Mesenchymal stem cell (in vitro differentiated cells and primary cell): ENCODE data around the gene MGMT.
A peak's percentile ranks its signal among the peaks of the same experiment; 100 is the strongest.

Experiments used
- DNase-seq: peaks from one replicate; pipeline ENCODE4 v3.0.0-alpha.2; 2013
- H2AFZ ChIP-seq: one replicate; pipeline ENCODE4 v1.6.1; 2013; ENCODE audit warnings: low read depth, mild to moderate bottlenecking, control low read depth, inconsistent platforms, low read length, moderate library complexity
- H2AK5ac ChIP-seq: 2 replicates; pipeline ENCODE4 v1.6.1; 2013; ENCODE audit warnings: low read length, moderate library complexity, mild to moderate bottlenecking, inconsistent platforms; ENCODE audit not compliant: severe bottlenecking
- H2BK120ac ChIP-seq: one replicate; pipeline ENCODE4 v1.6.1; 2013; ENCODE audit warnings: low read depth, mild to moderate bottlenecking, inconsistent platforms, low read length, moderate library complexity
- H2BK12ac ChIP-seq, 2 experiments: one replicate each; pipeline ENCODE4 v1.6.1; 2013; ENCODE audit warnings: inconsistent platforms in 2 of 2, low read length in 2 of 2, mild to moderate bottlenecking in 2 of 2, moderate library complexity in 2 of 2, control low read depth in 1 of 2
- H2BK15ac ChIP-seq: one replicate; pipeline ENCODE4 v1.6.1; 2013; ENCODE audit warnings: mild to moderate bottlenecking, low read depth, inconsistent platforms; ENCODE audit not compliant: poor library complexity, severe bottlenecking
- H2BK5ac ChIP-seq: 2 replicates; pipeline ENCODE4 v1.6.1; 2013; ENCODE audit warnings: low read depth, mild to moderate bottlenecking, low read length, control low read depth, inconsistent platforms; ENCODE audit not compliant: poor library complexity, severe bottlenecking
- H3K14ac ChIP-seq, 2 experiments: one replicate each; pipeline ENCODE4 v1.6.1; 2013; ENCODE audit warnings: inconsistent platforms in 2 of 2, low read length in 2 of 2, control low read depth in 1 of 2, mild to moderate bottlenecking in 1 of 2, moderate library complexity in 1 of 2
- H3K18ac ChIP-seq, 2 experiments: one replicate each; pipeline ENCODE4 v1.6.1; 2013; ENCODE audit warnings: inconsistent platforms in 2 of 2, low read length in 2 of 2, control low read depth in 1 of 2, low read depth in 1 of 2, mild to moderate bottlenecking in 1 of 2
- H3K23ac ChIP-seq, 2 experiments: one replicate each; pipeline ENCODE4 v1.6.1; 2013; ENCODE audit warnings: inconsistent platforms in 2 of 2, low read length in 2 of 2, mild to moderate bottlenecking in 2 of 2, moderate library complexity in 2 of 2, control low read depth in 1 of 2
- H3K27ac ChIP-seq: 2 replicates; pipeline ENCODE4 v1.5.1; 2013; ENCODE audit warnings: mild to moderate bottlenecking, moderate library complexity, low read length, control low read depth, inconsistent platforms; ENCODE audit not compliant: poor library complexity, severe bottlenecking
- H3K27me3 ChIP-seq, 2 experiments: 2 replicates each; pipeline versions ENCODE4 v1.6.1 to v1.7.0; 2013; ENCODE audit warnings: low read length in 2 of 2, mild to moderate bottlenecking in 2 of 2, moderate library complexity in 2 of 2, control low read depth in 1 of 2, inconsistent platforms in 1 of 2; ENCODE audit not compliant: control insufficient read depth in 1 of 2, insufficient read depth in 1 of 2
- H3K36me3 ChIP-seq, 2 experiments: 2 replicates each; pipeline versions ENCODE4 v1.6.1 to v1.7.0; 2013; ENCODE audit warnings: low read length in 2 of 2, control low read depth in 1 of 2, inconsistent platforms in 1 of 2, low read depth in 1 of 2, mild to moderate bottlenecking in 1 of 2; ENCODE audit not compliant: insufficient read depth in 2 of 2, control insufficient read depth in 1 of 2
- H3K4ac ChIP-seq, 2 experiments: one replicate each; pipeline ENCODE4 v1.6.1; 2013; ENCODE audit warnings: inconsistent platforms in 2 of 2, low read length in 2 of 2, mild to moderate bottlenecking in 2 of 2, moderate library complexity in 2 of 2, control low read depth in 1 of 2, low read depth in 1 of 2
- H3K4me1 ChIP-seq: 2 replicates; pipeline ENCODE4 v1.6.1; 2013; ENCODE audit warnings: low read depth, low read length, control low read depth; ENCODE audit not compliant: control insufficient read depth, insufficient read depth
- H3K4me2 ChIP-seq: 2 replicates; pipeline ENCODE4 v1.6.1; 2013; ENCODE audit warnings: low read length, mild to moderate bottlenecking, inconsistent platforms; ENCODE audit not compliant: poor library complexity, severe bottlenecking
- H3K4me3 ChIP-seq, 2 experiments: 2 replicates each; pipeline versions ENCODE4 v1.5.1 to v1.7.0; 2013; ENCODE audit warnings: low read length in 2 of 2, mild to moderate bottlenecking in 2 of 2, control low read depth in 1 of 2, low read depth in 1 of 2; ENCODE audit not compliant: insufficient read depth in 1 of 2
- H3K79me1 ChIP-seq: replicated peaks from 2 replicates; pipeline ENCODE4 v1.6.1; 2013; ENCODE audit warnings: mild to moderate bottlenecking, control low read depth, low read length, inconsistent platforms; ENCODE audit not compliant: poor library complexity, severe bottlenecking
- H3K9ac ChIP-seq: 2 replicates; pipeline ENCODE4 v1.7.0; 2013; ENCODE audit warnings: mild to moderate bottlenecking, low read length, moderate library complexity
- H3K9me3 ChIP-seq: 2 replicates; pipeline ENCODE4 v1.7.0; 2013; ENCODE audit warnings: mild to moderate bottlenecking, low read length; ENCODE audit not compliant: control insufficient read depth
- H4K8ac ChIP-seq: one replicate; pipeline ENCODE4 v1.6.1; 2013; ENCODE audit warnings: inconsistent platforms, mild to moderate bottlenecking, low read length, moderate library complexity
- H4K91ac ChIP-seq: one replicate; pipeline ENCODE4 v1.6.1; 2013; ENCODE audit warnings: mild to moderate bottlenecking, low read length, inconsistent platforms
- WGBS: methylation state at CpG from one replicate; pipeline ENCODE4 v1.1.7; 2013; ENCODE audit warnings: mixed read lengths; 5-methylcytosine and 5-hydroxymethylcytosine counted together

Gene MGMT

DNA sequence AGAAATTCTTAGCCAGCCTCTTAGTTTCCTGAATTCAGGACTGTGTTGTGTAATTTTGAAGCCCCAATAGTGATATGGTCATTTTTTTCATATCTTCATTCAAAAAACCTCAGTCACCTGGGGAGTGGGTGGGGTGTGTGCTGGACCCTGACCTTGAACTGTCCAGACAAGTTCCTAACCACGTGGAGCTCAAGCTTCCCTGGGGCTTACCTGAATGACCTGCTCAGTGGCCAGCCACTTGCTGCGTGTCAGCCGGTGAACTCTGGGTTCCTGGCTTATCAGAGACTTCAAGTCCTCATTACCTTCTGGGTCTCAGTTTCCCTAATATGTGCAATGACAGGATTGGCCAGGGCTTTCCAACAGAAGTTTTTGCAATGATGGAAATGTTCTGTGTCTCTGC is 27.1 kb downstream of the MGMT start:
- Histone ChIP-seq H3K4me3 (no peak overlapping the region), H3K79me1 (peaks cover 37% of the 10 kb centered on the region), H2BK5ac (no peak overlapping the region), H3K14ac (no peak overlapping the region), H3K9ac (no peak overlapping the region), H2BK12ac (no peak overlapping the region), H3K27ac (no peak overlapping the region), H3K36me3 (peaks cover 3 to 13% of the 10 kb centered on the region in 2 experiments), H3K4me2 (no peak overlapping the region), H4K8ac (no peak overlapping the region), H2BK15ac (no peak overlapping the region), H3K4ac (no peak overlapping the region), H2BK120ac (no peak overlapping the region), H3K4me1 (peaks cover 2% of the 10 kb centered on the region), H3K23ac (no peak overlapping the region), H2AK5ac (no peak overlapping the region), H3K27me3 (no peaks in the 10 kb centered on the region), H2AFZ (no peak overlapping the region), H3K9me3 (peaks cover 70% of the 10 kb centered on the region), H3K18ac (no peak overlapping the region), H4K91ac (no peak overlapping the region)
- WGBS: 93% methylated on average over 3 of the region's 3 CpGs
- no peak for DNase-seq

DNA sequence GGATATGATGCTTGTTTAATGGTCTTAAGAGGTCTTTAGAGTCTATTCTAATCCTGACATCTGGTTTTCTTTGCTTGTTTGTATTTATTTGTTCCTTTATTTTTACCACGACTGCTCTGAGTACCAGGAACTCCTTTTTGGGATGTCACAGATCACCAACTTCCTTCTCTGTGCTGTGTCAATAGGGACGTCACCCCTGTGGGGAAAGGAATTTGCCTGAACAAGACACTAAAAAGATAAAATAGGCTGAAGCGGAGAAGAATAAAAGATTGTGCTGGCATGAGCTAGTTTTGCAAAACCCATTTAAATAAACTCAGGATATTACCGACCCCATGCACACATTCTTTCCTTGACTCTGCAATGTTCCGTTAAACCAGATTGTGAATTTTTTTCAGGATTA is 27.7 kb downstream of the MGMT start:
- Histone ChIP-seq H2BK120ac (no peak overlapping the region), H2AFZ (no peak overlapping the region)

DNA sequence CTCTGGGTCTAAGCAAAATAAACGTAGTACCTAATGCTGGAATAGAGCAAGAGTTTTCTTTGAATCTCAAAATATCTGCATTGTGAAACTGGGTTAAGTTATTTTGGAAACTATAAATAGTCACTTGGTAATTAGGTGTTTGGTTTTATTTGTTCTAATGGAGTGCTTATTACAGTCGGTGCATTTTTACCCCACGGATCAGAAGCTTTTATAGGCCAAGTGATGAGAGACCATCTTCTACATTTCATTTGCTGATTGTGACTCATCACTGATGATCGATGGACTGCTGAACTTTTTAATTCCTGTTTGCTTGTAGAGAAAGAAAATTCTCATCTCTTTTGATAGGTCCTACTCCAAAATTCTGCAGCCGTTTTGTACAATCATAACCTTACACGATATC is 28.2 kb downstream of the MGMT start:
- Histone ChIP-seq H3K9ac (no peak overlapping the region), H3K27ac (no peak overlapping the region), H3K4me2 (no peak overlapping the region), H4K91ac (no peak overlapping the region), H3K23ac (no peak overlapping the region), H3K4me1 (peaks cover 2% of the 10 kb centered on the region), H3K27me3 (no peaks in the 10 kb centered on the region), H3K79me1 (peaks cover 37% of the 10 kb centered on the region), H3K18ac (no peak overlapping the region), H2AFZ (no peak overlapping the region), H2AK5ac (no peak overlapping the region), H3K9me3 (peaks cover 60% of the 10 kb centered on the region), H2BK15ac (no peak overlapping the region), H2BK120ac (no peak overlapping the region), H3K4me3 (no peak overlapping the region), H3K14ac (no peak overlapping the region), H2BK12ac (no peak overlapping the region), H4K8ac (no peak overlapping the region), H2BK5ac (no peak overlapping the region), H3K36me3 (peaks cover 3 to 13% of the 10 kb centered on the region in 2 experiments), H3K4ac (no peak overlapping the region)
- no peak for DNase-seq
- 82% methylated on average over 6 of the region's 6 CpGs for WGBS

More for the DNA sequence above, 27.7 kb downstream of the MGMT start:
- H3K14ac ChIP-seq: no peak overlapping the region
- peaks cover 35% of the 10 kb centered on the region for H3K79me1 ChIP-seq
- H3K23ac ChIP-seq: no peak overlapping the region
- no peak overlapping the region for H4K91ac ChIP-seq
- H3K9ac ChIP-seq: no peak overlapping the region
- no peak for DNase-seq
- no peak overlapping the region for H2BK12ac ChIP-seq
- H4K8ac ChIP-seq: no peak overlapping the region
- no peak overlapping the region for H2BK15ac ChIP-seq
- peaks cover 65% of the 10 kb centered on the region for H3K9me3 ChIP-seq
- no peak overlapping the region for H2AK5ac ChIP-seq
- no peak overlapping the region for H3K4me2 ChIP-seq
- no peak overlapping the region for H2BK5ac ChIP-seq
- no peak overlapping the region for H3K4ac ChIP-seq
- peaks cover 2% of the 10 kb centered on the region for H3K4me1 ChIP-seq
- peaks cover 3 to 13% of the 10 kb centered on the region in 2 experiments for H3K36me3 ChIP-seq
- 0% methylated on average over 1 of the region's 5 CpGs for WGBS
- no peaks in the 10 kb centered on the region for H3K27me3 ChIP-seq
- H3K4me3 ChIP-seq: no peak overlapping the region
- no peak overlapping the region for H3K18ac ChIP-seq
- no peak overlapping the region for H3K27ac ChIP-seq

DNA sequence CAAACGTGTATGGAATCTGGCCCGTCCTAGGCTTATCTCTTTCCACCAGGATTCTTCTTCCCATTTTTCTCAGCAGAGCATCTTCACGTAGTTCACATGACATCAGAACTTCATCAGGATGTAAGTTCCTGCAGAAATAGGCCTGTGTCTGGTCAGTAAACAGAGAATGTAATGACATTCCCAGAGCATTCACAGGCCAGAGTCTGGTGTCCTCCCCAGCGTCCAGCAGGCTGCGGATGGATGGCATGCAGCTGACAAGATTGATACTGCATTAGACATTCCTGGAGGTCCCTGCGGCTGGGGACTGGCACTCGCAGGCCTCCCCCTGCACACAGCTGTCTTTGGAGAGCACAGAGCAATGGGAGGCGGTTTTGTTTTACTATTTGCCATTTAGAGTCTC is 28.7 kb downstream of the MGMT start:
- Histone ChIP-seq H3K14ac (no peak overlapping the region), H2BK12ac (no peak overlapping the region), H3K27ac (no peak overlapping the region), H3K9me3 (peaks cover 56% of the 10 kb centered on the region), H4K91ac (no peak overlapping the region), H3K18ac (no peak overlapping the region), H2BK5ac (no peak overlapping the region), H3K4me1 (peaks cover 2% of the 10 kb centered on the region), H2AK5ac (no peak overlapping the region), H3K4me2 (no peak overlapping the region), H3K9ac (no peak overlapping the region), H2BK15ac (no peak overlapping the region), H3K4me3 (no peak overlapping the region), H3K27me3 (no peaks in the 10 kb centered on the region), H2AFZ (no peak overlapping the region), H4K8ac (peak overlapping the region; percentile 14), H2BK120ac (no peak overlapping the region), H3K79me1 (peaks cover 37% of the 10 kb centered on the region), H3K36me3 (peaks cover 3 to 13% of the 10 kb centered on the region in 2 experiments), H3K23ac (no peak overlapping the region), H3K4ac (no peak overlapping the region)
- WGBS: 15% methylated on average over 6 of the region's 8 CpGs
- peak; percentile 36 for DNase-seq
